Fibroblast of lung (primary cell): ENCODE data around the gene TMTC2. TPM values are rescaled to one million over a fixed set of nuclear protein-coding genes. Genes with fewer than 3 reads are reported as not detected.

Experiments used
- DNase-seq, 2 donors: peaks; one replicate each; pipeline versions ENCODE4 v3.0.0 to v3.0.0-alpha.2; 2010; ENCODE audit warnings: low read depth in 2 of 2
- H2AFZ ChIP-seq: 2 replicates; pipeline ENCODE4 v1.5.1; 2012; ENCODE audit warnings: low read length, control low read depth, inconsistent platforms
- H3K27ac ChIP-seq: 2 replicates; pipeline ENCODE4 v1.5.1; 2011; ENCODE audit warnings: low read length, control low read depth; ENCODE audit not compliant: insufficient read depth
- H3K27me3 ChIP-seq: 2 replicates; pipeline ENCODE4 v1.5.1; 2011; ENCODE audit warnings: mild to moderate bottlenecking, low read length; ENCODE audit not compliant: control insufficient read depth, insufficient read depth
- H3K36me3 ChIP-seq: 2 replicates; pipeline ENCODE4 v1.5.1; 2011; ENCODE audit warnings: low read length; ENCODE audit not compliant: control insufficient read depth, insufficient read depth
- H3K4me1 ChIP-seq: 2 replicates; pipeline ENCODE4 v1.5.1; 2011; ENCODE audit warnings: low read length; ENCODE audit not compliant: control insufficient read depth, insufficient read depth; ENCODE audit errors: extremely low read depth
- H3K4me2 ChIP-seq: 2 replicates; pipeline ENCODE4 v1.5.1; 2011; ENCODE audit warnings: low read length, control low read depth; ENCODE audit not compliant: insufficient read depth; ENCODE audit errors: extremely low read depth
- H3K4me3 ChIP-seq, 4 experiments: fragments of 200-600 bp in 1 of 4; sonication (generic) in 1 of 4; replicated peaks in 1 of 4; 2 replicates each; pipeline ENCODE4 v1.5.1; 2011 to 2016; ENCODE audit warnings: low read length in 4 of 4, low read depth in 3 of 4, mild to moderate bottlenecking in 3 of 4, control low read depth in 2 of 4, inconsistent platforms in 1 of 4, mixed read lengths in 1 of 4; ENCODE audit not compliant: insufficient read depth in 1 of 4; ENCODE audit errors: control extremely low read depth in 1 of 4
- H3K79me2 ChIP-seq: 2 replicates; pipeline ENCODE4 v1.5.1; 2012; ENCODE audit warnings: mild to moderate bottlenecking, low read length, inconsistent platforms; ENCODE audit not compliant: control insufficient read depth, insufficient read depth
- H3K9ac ChIP-seq: 2 replicates; pipeline ENCODE4 v1.5.1; 2011; ENCODE audit warnings: mild to moderate bottlenecking, low read length, control low read depth; ENCODE audit not compliant: insufficient read depth
- H3K9me3 ChIP-seq: 2 replicates; pipeline ENCODE4 v1.5.1; 2012; ENCODE audit warnings: low read depth, low read length; ENCODE audit not compliant: control insufficient read depth, insufficient read depth
- H4K20me1 ChIP-seq: 2 replicates; pipeline ENCODE4 v1.5.1; 2011; ENCODE audit warnings: low read length; ENCODE audit not compliant: control insufficient read depth, insufficient read depth; ENCODE audit errors: extremely low read depth
- CTCF ChIP-seq, 2 donors: IDR thresholded peaks in 1 of 2; conservative IDR thresholded peaks in 1 of 2; 1 replicate in 1 of 2; 2 replicates in 1 of 2; pipeline ENCODE4 v1.5.1; 2011 to 2012; ENCODE audit warnings: low read length in 2 of 2, control low read depth in 1 of 2, inconsistent platforms in 1 of 2, low read depth in 1 of 2, mild to moderate bottlenecking in 1 of 2
- EZH2 ChIP-seq: IDR thresholded peaks from 2 replicates; pipeline ENCODE4 v1.5.1; 2012; ENCODE audit warnings: low read length, control low read depth, mild to moderate bottlenecking; ENCODE audit errors: missing control alignments
- polyA plus RNA-seq, 2 donors: library from polyadenylated mRNA; depleted of rRNA in 1 of 2; stranded (reverse) in 1 of 2; unstranded in 1 of 2; fragments of >200 nt; gene quantifications; 2 replicates each; pipeline ENCODE4 v1.2.1, GENCODE V29; 2011 to 2012; ENCODE audit warnings: missing spikeins in 1 of 2
- total RNA-seq: library from RNA; depleted of rRNA; stranded (reverse); fragments of >200 nt; gene quantifications from 2 replicates; pipeline ENCODE4 v1.2.1, GENCODE V29; 2014

Gene TMTC2
- total and polyA plus RNA-seq, 2 donors (not counting 1 experiment from before 2014, with no cell fraction given), result 3.5 to 9.7 TPM

GRCh38 chr12:83082690-83083276 is 396.1 kb downstream of the TMTC2 start:
- H2AFZ ChIP-seq, result no peak overlapping the region
- no peak overlapping the region for H3K4me3 ChIP-seq
- TF ChIP-seq EZH2 (no peak), CTCF (conservative IDR thresholded peaks at IDR 0.05 in 1 of 2, IDR thresholded peaks at IDR 0.05 in 1 of 2; ENCODE audit: low read depth in 1 of 2, low read length in 2 of 2) (no peak)
- no peak overlapping the region for H3K9ac ChIP-seq
- no peaks in the 10 kb centered on the region for H3K27me3 ChIP-seq
- H3K4me2 ChIP-seq, result no peak overlapping the region
- H3K4me1 ChIP-seq, result no peaks in the 10 kb centered on the region
- H3K27ac ChIP-seq, result no peak overlapping the region
- no peaks in the 10 kb centered on the region for H3K79me2 ChIP-seq
- no peaks in the 10 kb centered on the region for H3K9me3 ChIP-seq
- H4K20me1 ChIP-seq, result no peaks in the 10 kb centered on the region
- peak in 1 of 2 donors; percentile 26 for DNase-seq
- no peaks in the 10 kb centered on the region for H3K36me3 ChIP-seq

GRCh38 chr12:83083616-83084015 is 396.9 kb downstream of the TMTC2 start:
- Histone ChIP-seq H3K4me1 (no peaks in the 10 kb centered on the region), H3K4me3 (no peak overlapping the region), H3K36me3 (no peaks in the 10 kb centered on the region), H3K9me3 (no peaks in the 10 kb centered on the region), H4K20me1 (no peaks in the 10 kb centered on the region), H3K27me3 (no peaks in the 10 kb centered on the region), H3K9ac (no peak overlapping the region), H3K27ac (no peak overlapping the region), H3K79me2 (no peaks in the 10 kb centered on the region), H3K4me2 (no peak overlapping the region), H2AFZ (no peak overlapping the region)
- no peak for DNase-seq
- TF ChIP-seq CTCF (conservative IDR thresholded peaks at IDR 0.05 in 1 of 2, IDR thresholded peaks at IDR 0.05 in 1 of 2; ENCODE audit: low read depth in 1 of 2, low read length in 2 of 2) (no peak), EZH2 (no peak)

GRCh38 chr12:83084516-83085234 is 398.0 kb downstream of the TMTC2 start:
- H3K27ac ChIP-seq, result no peak overlapping the region
- DNase-seq, result no peak
- H4K20me1 ChIP-seq, result no peaks in the 10 kb centered on the region
- H3K36me3 ChIP-seq, result no peaks in the 10 kb centered on the region
- no peak overlapping the region for H2AFZ ChIP-seq
- no peak overlapping the region for H3K4me3 ChIP-seq
- H3K27me3 ChIP-seq, result no peaks in the 10 kb centered on the region
- no peak overlapping the region for H3K4me2 ChIP-seq
- H3K4me1 ChIP-seq, result no peaks in the 10 kb centered on the region
- no peaks in the 10 kb centered on the region for H3K9me3 ChIP-seq
- H3K9ac ChIP-seq, result no peak overlapping the region
- no peak for TF ChIP-seq EZH2
- no peak for TF ChIP-seq CTCF (conservative IDR thresholded peaks at IDR 0.05 in 1 of 2, IDR thresholded peaks at IDR 0.05 in 1 of 2; ENCODE audit: low read depth in 1 of 2, low read length in 2 of 2)
- H3K79me2 ChIP-seq, result no peaks in the 10 kb centered on the region
